HG02610 (cell line): ENCODE measurements around the gene SRRT.

Source experiments
- ATAC-seq: cut with Tn5 transposase; IDR thresholded peaks from one replicate; pipeline ENCODE4 v1.9.1; 2021; ENCODE audit warnings: mild to moderate bottlenecking, moderate library complexity; ENCODE audit not compliant: unreplicated experiment

Gene SRRT

DNA sequence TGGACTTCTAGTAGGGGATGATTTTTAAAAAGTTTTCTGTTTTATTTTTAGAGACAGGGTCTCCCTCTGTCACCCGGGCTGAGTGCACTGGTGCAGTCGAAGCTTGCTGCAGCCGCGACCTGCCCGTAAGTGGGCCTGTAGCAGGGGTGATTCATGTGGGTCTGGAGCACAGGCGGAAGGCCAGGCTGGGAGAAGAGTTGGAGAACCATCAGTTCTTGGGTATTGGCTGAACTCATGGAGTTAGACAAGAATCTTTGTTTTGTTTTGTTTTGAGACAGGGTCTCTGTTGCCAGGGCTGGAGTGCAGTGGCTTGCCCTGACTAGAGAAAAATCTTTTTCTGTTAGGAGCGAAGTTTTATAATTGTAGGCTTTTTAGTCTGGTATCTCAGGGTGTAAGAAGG lies 5.7 kb downstream of the SRRT start:
- ATAC-seq, result no peak

DNA sequence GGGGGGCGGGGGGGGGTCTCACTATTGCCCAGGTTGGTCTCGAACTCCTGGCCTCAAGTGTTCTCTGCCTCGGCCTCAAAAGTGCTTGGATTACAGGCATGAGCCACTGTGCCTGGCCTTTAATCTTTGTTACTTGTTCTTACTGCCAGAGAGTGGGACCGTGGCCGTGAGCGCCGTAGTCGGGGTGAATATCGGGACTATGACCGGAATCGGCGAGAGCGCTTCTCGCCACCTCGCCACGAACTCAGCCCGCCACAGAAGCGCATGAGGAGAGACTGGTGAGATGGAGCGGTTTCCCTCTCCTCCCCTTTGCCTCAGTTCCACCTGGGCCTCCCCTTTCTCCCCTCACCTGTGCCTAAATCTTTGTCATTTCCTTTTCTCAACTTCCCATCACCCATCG lies 6.2 kb downstream of the SRRT start:
- no peak for ATAC-seq

DNA sequence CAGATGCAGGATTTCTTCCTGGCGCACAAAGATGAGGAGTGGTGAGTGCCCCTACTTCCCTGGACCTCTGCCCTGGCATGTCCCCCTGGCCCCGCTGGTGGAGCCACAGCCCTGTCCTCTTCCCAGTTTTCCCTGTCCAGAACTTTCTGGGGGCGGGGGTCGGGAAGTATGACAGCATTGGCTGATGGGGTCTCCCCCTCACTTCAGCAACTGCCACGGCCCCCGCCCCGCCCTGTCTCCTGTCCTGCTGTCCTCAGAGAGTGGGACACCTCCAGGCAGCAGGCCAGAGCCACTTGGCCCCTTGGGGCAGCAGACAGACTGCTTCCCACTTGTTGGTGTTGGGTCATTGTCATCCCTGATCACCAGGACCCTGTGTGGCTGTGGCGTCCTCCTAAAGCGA lies 7.3 kb downstream of the SRRT start:
- ATAC-seq, result no peak

DNA sequence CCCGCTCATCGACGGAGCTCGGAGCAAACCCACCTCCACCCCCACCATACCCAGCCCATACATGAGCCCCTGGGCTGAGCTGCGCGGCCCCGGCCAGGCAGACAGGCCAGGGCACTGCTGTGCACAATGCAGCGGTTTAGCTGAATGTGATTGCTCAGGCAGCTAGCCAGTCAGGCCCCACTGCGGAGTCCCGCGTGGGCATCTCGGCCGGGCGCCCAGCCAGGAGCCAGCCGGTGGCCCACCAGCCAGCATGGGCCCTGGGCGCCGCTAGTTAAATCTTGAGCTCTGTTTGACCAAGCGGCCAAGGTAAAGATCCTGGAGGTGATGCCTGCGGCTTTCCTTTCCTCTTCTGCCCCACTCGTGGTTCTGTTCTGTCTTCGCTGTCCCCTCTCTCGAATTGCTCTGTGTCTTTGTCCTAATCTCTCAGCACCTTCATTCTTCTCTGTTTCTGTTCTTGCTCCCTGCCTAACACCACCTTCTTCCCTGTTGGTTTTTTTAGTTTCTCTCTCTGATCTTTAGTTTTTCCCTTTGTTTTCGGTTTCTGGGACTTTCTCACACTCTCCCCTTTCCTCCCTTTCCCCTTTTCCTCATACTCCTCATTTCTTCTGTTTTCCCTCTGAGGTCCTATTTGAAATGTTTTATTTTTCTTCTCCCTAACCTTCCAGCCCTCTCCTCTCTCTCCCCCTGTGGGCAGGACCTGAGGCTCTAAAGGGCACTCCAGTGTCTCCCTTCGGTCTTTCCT lies 8.1 kb downstream of the SRRT start:
- no peak for ATAC-seq

- no peak for ATAC-seq
Measured at GRCh38 chr7:100884736-100885439, 10.0 kb downstream of the SRRT start.

DNA sequence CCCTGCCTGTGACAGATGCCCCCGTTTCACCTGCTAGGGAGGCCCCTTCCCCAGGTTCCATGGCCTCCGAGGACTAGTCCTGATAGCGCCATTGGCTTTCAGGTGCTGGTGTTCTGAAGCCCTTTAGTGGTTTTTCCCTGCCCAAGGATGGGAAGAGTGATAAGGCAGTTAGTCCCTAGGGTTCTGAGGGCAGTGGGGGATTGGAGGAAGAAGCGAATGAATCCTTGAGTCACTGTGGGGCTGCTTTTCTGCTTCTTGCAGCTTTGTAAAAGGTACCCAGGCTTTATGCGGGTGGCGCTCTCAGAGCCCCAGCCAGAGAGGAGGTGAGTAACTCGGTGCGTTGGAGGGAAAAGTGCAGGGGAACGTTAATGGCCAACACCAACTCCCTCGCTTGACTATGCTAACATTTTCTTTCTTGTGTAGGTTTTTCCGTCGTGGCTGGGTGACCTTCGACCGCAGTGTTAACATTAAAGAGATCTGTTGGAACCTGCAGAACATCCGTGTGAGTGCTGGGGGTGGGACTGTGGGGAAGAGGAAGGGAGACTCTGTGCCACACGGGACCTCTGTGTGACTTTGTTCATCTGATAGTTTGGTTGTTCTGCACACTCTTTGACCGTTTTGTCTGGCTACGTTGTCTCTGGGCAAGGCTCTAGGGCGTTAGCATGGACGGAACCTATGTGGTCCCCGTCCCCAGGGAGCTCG lies 10.7 kb downstream of the SRRT start:
- ATAC-seq, result no peak

GRCh38 chr7:100886142-100886935 lies 11.4 kb downstream of the SRRT start:
- ATAC-seq, result no peak

- ATAC-seq, result no peak
Measured at GRCh38 chr7:100886936-100887515, 12.1 kb downstream of the SRRT start.

GRCh38 chr7:100887516-100888290 lies 12.8 kb downstream of the SRRT start:
- ATAC-seq, result peak; percentile 41

- ATAC-seq, result no peak
Measured at GRCh38 chr7:100888291-100888987, 13.5 kb downstream of the SRRT start.

DNA sequence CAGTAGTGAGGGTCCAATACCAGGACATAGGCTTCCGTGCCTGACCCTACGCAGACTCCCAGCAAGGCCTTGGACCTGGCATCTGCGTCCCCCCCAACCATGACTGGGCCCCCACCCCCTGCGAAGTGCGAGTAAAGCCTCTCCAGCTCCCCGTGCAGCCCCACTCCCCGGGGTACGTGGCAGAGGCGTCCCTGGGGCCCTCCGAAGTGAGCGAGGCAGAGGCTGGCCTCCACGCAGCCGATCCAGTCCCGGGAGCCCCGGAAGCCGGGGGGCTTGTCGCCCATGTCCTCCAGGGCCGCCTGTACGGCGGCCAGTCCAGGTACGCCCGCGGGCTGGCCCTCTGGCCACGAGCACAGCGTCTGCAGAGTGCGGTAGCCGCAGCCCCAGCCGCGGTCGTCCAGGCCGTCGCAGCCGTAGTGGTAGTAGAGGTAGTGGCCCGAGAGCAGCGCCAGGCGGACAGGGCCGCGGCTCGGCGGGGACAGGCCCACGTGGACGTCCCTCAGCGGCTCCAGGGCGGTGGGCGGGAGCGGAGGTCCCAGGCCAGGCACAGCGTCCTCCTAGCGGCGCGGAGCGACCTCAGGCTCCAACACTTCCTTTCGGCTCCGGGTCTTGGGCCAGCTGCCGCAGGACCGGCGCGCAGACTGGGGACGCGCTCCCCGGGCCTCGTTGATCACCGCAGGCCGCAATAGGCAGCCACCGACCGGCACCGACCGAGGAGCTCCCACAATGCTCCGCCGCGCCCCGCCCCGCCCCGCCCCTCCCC lies 14.3 kb downstream of the SRRT start, which contains the start of gene UFSP1:
Gene UFSP1, minus strand, starts transcription at position 728 of the 763 bp plus-strand sequence. Its CDS starts 444 bp downstream, at position 284.
- peak; percentile 21 for ATAC-seq

GRCh38 chr7:100890653-100891567 lies 16.0 kb downstream of the SRRT start:
- ATAC-seq, result no peak

DNA sequence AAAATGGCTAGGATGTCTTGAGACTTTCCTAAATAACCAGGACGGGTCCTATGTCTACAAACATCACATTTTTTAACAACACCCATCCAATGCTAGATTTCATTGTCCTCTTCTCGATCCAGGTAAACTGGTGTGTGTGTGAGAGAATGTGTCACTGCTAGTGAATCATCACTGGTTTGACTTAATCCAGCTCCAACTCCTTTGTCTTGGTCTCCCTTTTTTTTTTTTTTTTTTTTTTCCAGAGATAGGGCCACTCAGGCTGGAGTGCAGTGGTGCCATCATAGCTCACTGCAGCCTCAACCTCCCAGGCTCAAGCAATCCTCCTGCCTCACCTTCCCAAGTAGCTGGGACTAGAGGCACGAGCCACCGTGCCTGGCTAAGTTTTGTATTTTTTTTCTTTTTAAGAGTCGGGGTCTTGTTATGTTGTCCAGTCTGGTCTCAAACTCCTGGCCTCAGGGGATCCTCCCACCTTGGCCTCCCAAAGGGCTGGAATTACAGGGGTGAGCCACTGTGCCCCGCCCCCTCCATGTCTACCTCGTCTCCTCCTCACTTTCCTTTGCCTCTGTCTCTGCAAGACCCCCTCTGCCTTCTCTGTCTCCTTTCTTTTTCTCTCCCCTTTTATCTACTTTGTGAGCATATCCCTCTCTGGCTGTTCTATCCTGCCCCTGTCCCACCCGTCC lies 16.8 kb downstream of the SRRT start:
- no peak for ATAC-seq

DNA sequence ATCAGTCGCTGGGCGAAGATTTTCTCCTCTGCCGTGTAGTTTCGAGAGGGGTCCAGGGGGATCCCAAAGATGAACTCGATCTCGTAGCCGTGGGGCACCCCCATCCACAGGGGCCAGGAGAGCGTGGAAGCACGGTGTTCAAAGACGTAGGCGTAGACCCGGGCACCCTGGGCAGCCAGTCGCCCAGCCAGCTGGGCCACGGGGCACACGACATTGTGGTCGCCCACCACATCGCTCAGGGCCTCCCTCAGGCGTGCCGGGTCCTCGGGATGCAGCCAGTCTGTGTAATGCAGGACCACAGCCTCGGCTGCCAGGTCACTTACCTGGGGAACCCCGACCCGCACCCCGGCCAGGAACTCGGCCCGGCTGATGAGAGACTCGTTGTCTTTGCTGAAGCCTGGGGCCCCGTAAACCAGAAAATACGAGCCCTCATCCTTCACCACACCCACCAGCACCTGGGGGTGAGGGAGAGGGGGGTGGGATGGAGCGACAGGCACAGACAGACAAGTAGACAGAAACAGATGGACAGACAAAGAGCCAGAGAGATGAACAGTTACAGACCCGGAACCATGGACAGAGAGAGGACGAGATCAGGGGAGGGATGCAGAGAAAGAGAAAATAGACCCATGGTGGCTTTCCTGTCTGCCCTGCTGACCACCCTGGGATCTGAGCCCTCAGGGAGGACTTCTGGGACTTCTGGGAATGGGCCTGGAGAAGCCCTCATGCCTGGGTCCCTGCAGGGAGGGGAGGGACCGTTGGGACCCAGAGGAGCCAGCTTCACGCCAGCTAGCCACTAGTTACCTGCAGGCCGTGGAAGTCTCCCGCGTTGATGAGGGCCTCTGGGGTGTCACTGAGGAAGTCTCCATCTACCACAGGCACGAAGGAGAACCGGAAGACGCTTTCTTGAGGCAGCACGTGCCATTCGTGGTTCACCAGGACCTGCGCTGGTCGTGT lies 17.7 kb downstream of the SRRT start:
- no peak for ATAC-seq

- ATAC-seq, result no peak
Measured at GRCh38 chr7:100893318-100893895, 18.5 kb downstream of the SRRT start.
